ENCODE data around the gene COQ8B.
"Not testable (repeated sequence)": the region's sequence is repeated elsewhere in the genome, so short reads cannot be mapped to it uniquely, and the experiment has no call there.

COQ8B gene

GRCh38 chr19:40741527-40742390, 25.1 kb upstream of the COQ8B start:
- no peak for DNase-seq

- no peak for DNase-seq
Measured at GRCh38 chr19:40740747-40741146, 24.1 kb upstream of the COQ8B start.

DNA sequence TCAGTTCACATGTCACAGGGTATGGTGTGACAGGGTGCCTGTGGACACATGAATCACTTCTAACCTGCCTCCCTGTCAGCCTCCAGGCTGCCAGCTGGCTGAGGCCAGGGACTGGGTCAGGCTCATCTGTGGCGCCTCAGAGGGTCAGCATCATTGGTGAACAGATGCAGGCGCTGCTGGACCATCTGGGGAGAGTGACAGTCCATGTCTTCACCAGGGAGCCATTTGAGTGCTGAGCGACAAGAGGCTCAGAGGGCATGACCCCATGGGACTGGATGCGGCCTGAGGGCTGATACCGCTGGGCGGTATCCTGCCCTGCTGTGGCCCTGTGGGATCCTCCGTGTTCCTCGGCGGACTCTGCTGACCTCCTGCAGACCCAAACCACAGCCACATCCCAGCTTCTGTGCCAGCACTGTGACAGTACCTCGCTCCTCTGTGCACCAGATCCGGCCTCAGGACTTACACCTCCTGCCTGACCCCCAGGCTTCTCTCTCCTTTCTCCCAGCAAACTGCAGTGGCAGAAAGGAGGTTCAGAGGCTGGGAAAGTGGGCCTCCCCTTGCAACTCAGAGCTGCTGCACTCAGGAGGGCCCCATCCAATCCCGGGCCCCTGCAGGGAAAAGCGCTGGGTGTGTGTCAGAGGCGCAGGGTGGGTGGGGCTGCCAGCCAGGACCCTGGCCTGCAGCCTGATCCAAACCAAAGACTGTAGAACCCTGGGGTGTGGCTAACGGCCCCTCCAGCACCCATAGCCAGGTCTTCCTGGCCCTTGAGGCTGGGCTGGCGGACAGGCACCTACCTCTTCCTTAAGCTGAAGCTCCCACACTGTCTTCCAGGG, 23.4 kb upstream of the COQ8B start:
- DNase-seq: no peak

- DNase-seq: no peak
Measured at GRCh38 chr19:40739030-40739839, 22.5 kb upstream of the COQ8B start.

GRCh38 chr19:40737102-40737644, 20.5 kb upstream of the COQ8B start:
- DNase-seq: no peak

DNA sequence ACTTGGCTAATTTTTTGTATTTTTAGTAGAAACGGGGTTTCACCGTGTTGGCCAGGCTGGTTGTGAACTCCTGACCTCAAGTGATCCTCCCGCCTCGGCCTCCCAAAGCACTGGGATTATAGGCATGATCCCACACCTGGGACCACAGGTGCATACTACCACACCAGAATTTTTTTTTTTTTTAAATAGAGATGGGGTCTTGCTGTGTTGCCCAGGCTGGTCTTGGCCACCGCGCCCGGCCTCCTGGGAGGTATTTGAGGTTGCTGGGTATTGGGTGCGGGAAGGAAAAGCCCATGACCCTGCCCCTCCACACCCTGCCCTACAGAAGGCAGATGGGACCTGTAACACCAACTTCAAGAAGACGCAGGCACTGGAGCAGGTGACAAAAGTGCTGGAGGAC, 20.0 kb upstream of the COQ8B start:
- no peak for DNase-seq

- DNase-seq: no peak
Measured at GRCh38 chr19:40735013-40735771, 18.5 kb upstream of the COQ8B start.

DNA sequence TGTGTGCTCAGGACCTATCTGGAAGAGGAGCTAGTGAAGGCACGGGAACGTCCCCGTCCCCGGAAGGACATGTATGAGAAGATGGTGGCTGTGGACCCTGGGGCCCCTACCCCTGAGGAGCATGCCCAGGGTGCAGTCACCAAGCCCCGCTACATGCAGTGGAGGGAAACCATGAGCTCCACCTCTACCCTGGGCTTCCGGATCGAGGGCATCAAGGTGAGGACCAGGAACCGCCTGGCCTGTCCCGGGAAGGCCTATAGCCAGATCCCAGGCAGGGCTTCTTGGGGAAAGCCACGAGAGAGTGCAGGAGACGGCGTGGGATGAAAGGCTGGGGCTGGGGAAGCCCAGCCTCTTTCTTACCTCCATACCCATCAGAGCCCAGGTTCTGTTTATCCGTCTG, 16.5 kb upstream of the COQ8B start:
- DNase-seq: no peak

- DNase-seq: not testable (repeated sequence)
Measured at GRCh38 chr19:40732304-40732703, 15.6 kb upstream of the COQ8B start.

DNA sequence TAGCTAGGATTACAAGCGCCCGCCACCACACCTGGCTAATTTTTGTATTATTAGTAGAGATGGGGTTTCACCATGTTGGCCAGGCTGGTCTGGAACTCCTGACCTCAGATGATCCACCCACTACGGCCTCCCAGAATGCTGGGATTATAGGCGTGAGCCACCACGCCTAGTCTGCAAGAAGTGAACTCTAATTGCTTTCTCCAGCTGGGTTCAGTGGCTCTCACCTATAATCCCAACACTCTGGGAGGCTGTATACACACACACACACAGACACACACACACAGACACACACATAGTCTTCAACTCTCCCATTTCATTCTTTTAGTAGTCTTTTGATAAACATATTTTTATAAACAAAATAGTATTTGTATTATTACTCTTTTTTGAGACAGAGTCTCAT, 13.4 kb upstream of the COQ8B start:
- not testable (repeated sequence) for DNase-seq

DNA sequence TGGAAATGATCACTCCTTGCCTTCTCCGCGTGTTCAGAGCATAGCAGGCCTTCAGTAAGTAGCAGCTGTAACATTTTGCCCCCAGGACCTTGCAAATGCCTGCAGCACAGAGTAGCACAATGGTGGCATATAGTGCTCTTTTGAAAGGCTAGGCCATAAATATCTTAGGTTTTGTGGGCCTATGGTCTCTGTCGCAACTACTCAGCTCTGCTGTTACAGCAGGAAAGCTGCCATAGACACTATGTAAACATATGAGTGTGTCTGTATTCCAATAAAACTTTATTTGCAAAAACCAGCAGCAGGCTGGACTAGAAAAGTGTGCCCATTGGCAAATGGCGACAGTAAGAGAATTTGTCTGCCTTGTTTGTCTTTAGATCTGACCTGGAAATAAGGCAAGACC, 9.6 kb upstream of the COQ8B start:
- no peak for DNase-seq

- DNase-seq: no peak
Measured at GRCh38 chr19:40724855-40725254, 8.2 kb upstream of the COQ8B start.

DNA sequence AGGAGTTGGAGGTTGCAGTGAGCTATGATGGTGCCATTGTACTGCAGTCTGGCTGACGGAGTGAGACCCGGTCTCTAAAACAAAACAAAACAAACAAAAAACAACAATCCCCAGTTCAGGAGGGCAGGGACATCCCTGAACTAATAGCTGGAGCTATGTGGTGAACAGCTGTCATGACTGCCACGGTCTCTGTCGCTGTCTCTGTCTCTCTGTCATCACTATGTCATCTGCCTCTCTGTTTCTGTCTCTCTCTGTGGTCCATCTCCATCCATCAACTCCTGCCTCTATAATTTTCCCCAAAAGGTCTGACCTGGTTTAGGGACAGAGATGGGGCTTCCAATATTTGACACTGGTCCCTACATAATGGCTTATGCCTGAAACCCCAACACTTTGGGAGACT, 7.6 kb upstream of the COQ8B start:
- no peak for DNase-seq

GRCh38 chr19:40723661-40724254, 7.1 kb upstream of the COQ8B start:
- no peak for DNase-seq

DNA sequence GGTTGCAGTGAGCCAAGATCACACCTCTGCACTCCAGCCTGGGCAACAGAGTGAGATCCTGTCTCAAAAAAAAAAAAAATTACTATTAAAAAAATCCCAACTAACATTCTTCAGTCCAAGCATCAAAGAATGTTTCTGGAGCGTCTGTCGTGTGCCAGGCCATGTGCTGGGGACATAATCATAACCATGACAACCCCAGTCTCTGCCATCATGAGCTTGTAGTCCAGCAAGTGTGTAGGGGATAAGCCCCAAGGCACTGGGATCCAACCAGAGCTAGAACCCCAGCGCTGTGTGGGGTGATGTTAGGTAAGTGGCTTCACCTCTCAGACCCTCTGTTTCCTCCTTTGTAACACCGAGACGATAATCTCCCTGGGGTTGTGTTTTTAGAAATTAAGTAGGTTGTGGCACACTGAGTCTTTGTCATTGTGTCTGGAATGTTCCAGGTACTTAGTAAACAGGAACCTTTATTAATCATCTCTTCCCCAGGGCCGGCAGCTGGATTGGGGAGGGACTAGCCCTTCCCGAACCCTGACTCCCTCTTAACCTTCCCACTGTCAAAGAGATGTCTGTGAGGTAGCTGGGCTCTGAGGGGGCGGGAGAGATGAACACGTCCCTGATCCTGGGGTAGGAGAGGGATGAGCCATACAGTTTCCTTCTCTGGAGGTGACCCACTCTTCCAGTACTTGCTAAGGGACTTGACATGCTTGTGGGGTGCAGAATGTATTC, 5.4 kb upstream of the COQ8B start:
- no peak for DNase-seq

DNA sequence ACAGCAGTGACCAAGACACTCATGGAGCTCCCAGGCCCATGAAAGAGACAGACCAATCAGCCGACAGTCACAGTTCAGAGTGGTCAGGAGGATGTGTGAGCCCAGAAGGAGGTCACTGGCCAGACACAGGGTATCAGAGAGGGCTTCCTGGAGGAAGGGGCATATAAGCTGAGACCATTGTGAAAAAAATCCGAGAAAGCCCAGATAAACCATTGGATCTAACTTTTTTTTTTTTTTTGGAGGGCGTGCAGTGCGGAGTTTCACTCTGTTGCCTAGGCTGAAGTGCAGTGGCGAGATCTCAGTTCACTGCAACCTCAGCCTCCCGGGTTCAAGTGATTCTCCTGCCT, 4.4 kb upstream of the COQ8B start:
- DNase-seq: no peak

DNA sequence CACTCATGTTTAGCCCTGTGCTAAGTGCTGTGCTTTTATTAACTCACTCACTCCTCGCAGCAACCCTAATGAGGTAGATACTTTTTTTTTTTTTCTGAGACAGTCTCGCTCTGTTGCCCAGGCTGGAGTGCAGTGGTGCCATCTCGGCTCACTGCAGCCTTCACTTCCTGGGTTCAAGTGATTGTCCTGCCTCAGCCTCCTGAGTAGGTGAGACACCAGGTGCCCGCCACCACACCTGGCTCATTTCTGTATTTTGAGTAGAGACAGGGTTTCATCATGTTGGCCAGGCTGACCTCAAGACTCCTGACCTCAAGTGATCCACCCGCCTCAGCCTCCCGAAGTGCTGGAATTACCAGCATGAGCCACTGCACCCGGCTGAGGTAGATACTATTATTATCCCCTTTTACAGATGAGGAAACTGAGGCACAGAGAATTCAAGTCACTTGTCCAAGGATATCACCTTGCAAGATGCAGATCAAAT, 2.8 kb upstream of the COQ8B start:
- no peak for DNase-seq

DNA sequence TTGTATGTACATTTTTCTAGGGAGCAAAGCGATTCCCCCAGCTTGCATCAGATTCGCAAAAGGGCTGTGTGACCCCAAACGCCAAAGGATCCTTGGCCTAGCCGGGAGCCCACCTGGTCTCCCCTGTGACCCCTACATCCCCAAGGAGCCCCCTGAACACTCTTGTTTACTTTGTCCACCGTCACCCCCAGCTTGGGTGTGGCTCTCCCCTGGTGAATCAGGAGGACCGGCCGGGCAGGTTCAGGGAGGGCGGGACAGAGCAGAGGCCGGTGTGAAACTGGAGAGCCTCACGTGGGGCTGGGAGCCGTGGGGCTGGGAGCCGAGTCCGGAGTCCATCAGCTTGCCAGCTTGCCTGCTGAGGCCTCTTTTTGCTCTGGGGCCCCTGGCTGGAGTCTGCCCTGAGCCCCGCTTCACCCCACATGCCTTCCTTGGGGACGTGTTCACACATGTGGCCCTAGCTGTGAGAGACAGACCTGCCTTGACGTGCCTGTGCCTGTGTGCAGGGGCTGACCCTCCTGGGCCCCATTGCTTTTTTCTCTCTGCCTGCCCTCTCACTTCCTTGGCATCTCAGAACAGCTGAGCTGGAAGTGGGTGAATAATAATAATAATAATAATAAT, 2.2 kb upstream of the COQ8B start:
- DNase-seq: no peak

- DNase-seq: no peak
Measured at GRCh38 chr19:40717880-40718773, 1.4 kb upstream of the COQ8B start.
